Thyroid gland (tissue), 4 donors: ENCODE measurements around the gene TBC1D22B. TPM values are rescaled to one million over a fixed set of nuclear protein-coding genes. Genes with fewer than 3 reads are reported as not detected.
"Not testable (repeated sequence)": the region's sequence is repeated elsewhere in the genome, so short reads cannot be mapped to it uniquely, and the experiment has no call there.

ENCODE experiments used
- DNase-seq, 2 donors: peaks; one replicate each; pipeline ENCODE4 v3.0.0-alpha.2; 2019
- H3K27ac ChIP-seq, 3 donors: fragments of 200-600 bp; sonication (generic); 1 replicate in 2 of 3; 2 replicates in 1 of 3; pipeline ENCODE4 v1.5.1; 2016 to 2019; ENCODE audit warnings: mild to moderate bottlenecking in 1 of 3, moderate library complexity in 1 of 3
- H3K27me3 ChIP-seq: fragments of 200-600 bp; sonication (generic); one replicate; pipeline ENCODE4 v1.5.1; 2019
- H3K36me3 ChIP-seq, 2 donors: fragments of 200-600 bp; sonication (generic); one replicate each; pipeline ENCODE4 v1.5.1; 2016 to 2019
- H3K4me1 ChIP-seq, 2 donors: fragments of 200-600 bp; sonication (generic); one replicate each; pipeline ENCODE4 v1.5.1; 2017 to 2019
- H3K4me3 ChIP-seq, 3 donors: fragments of 200-600 bp; sonication (generic); replicated peaks in 1 of 3; 1 replicate in 2 of 3; 2 replicates in 1 of 3; pipeline ENCODE4 v1.5.1; 2016; ENCODE audit warnings: mild to moderate bottlenecking in 1 of 3
- H3K9me3 ChIP-seq: fragments of 200-600 bp; sonication (generic); one replicate; pipeline ENCODE4 v1.5.1; 2017
- POLR2A ChIP-seq, 2 donors: fragments of 450-650 bp; IDR thresholded peaks; one replicate each; pipeline ENCODE4 v1.6.1; 2017; ENCODE audit warnings: antibody characterized with exemption in 2 of 2, mild to moderate bottlenecking in 2 of 2, moderate library complexity in 1 of 2
- WGBS, 2 donors: methylation state at CpG; one replicate each; pipeline ENCODE4 v1.1.5; 2017; 5-methylcytosine and 5-hydroxymethylcytosine counted together
- intact Hi-C: fragments of 100-400 bp; cut with DNase I; formaldehyde crosslinking; loops from one replicate; pipeline ENCODE4 v1.15.1; 2023
- total RNA-seq, 4 donors: library from RNA; depleted of rRNA; stranded (reverse); fragments of >200 nt; gene quantifications; one replicate each; pipeline ENCODE4 v1.2.3, GENCODE V29; 2016
- TF ChIP-seq, protein P1 (sequence below), 6 experiments: fragments of 200-600 bp in 3 of 6; fragments of 450-650 bp in 3 of 6; sonication (generic) in 3 of 6; IDR thresholded peaks; one replicate each; pipeline ENCODE4 v1.5.1; 2016 to 2019; ENCODE audit warnings: antibody characterized with exemption in 6 of 6, mild to moderate bottlenecking in 2 of 6, inconsistent platforms in 1 of 6, moderate library complexity in 1 of 6

TBC1D22B gene
- total RNA-seq, 4 donors from 2014 or later = 11.5 to 15.7 (median 14.2) TPM

DNA sequence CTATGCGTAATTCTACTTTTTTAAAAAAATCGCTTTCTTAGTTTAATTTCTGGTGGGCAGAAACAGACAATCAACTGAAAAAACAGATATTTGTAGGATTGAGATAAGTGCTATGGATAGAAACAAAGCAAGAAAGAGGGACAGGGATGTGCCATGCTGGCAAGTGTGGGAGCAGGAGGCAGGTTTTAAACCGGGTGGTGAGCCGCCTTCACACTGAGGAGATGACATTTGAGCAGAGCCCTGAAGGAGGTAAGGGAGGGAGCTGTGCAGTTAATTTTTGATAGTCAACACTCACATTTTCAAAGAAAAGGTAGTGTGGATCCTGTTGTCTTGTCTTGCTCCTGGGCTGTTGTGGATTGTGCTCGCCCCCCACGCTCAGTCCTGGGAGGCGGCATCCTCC, 47.2 kb downstream of the TBC1D22B start:
- DNase-seq = no peak
- Histone ChIP-seq H3K4me3 (no peak overlapping the region), H3K36me3 (peaks cover 3 to 4% of the 10 kb centered on the region in 2 donors), H3K9me3 (no peaks in the 10 kb centered on the region), H3K27me3 (no peaks in the 10 kb centered on the region), H3K4me1 (peaks cover 8 to 11% of the 10 kb centered on the region in 2 donors), H3K27ac (no peak overlapping the region)
- WGBS, 2 donors = 95 to 99% methylated on average over 7 of the region's 7 CpGs
- intact Hi-C loops = no loop called here
- TF ChIP-seq POLR2A (IDR thresholded peaks at IDR 0.05) = no peak
- TF ChIP-seq, protein P1, sequence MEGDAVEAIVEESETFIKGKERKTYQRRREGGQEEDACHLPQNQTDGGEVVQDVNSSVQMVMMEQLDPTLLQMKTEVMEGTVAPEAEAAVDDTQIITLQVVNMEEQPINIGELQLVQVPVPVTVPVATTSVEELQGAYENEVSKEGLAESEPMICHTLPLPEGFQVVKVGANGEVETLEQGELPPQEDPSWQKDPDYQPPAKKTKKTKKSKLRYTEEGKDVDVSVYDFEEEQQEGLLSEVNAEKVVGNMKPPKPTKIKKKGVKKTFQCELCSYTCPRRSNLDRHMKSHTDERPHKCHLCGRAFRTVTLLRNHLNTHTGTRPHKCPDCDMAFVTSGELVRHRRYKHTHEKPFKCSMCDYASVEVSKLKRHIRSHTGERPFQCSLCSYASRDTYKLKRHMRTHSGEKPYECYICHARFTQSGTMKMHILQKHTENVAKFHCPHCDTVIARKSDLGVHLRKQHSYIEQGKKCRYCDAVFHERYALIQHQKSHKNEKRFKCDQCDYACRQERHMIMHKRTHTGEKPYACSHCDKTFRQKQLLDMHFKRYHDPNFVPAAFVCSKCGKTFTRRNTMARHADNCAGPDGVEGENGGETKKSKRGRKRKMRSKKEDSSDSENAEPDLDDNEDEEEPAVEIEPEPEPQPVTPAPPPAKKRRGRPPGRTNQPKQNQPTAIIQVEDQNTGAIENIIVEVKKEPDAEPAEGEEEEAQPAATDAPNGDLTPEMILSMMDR (IDR thresholded peaks at IDR 0.05) = no peak

DNA sequence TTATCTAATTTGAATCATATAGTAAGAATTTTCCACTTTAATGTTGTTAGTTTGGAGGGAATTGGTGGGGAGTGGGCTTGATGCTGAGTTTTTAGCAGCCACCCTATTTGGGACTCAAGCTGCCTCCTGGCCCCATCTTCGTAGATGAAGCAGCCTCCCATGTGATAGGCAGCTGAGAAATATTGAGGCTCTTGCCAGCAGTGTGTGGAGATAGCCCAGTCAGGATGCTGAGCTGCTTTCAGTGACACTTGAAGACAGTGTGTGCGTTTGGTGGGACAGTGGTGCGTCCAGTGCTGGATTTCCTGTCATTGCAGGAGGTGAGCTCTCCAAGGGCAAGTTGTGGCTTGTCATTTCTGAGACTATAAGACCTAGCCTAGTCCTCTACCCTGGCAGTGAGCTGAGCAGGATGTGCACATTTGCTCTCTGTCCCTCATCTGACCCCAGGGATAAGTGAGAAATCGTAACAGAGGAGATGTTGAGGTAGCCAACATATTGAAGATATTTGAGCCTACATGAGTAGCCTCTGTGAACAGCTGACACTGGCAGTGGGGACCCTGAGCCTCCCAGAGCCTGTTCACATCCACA, 48.4 kb downstream of the TBC1D22B start:
- no peaks in the 10 kb centered on the region for H3K27me3 ChIP-seq
- no peak overlapping the region for H3K4me3 ChIP-seq
- DNase-seq = no peak
- H3K36me3 ChIP-seq = peaks cover 3 to 4% of the 10 kb centered on the region in 2 donors
- WGBS, 2 donors = 94% methylated on average over 4 of the region's 4 CpGs
- H3K4me1 ChIP-seq = peaks cover 8 to 11% of the 10 kb centered on the region in 2 donors
- intact Hi-C loops = no loop called here
- TF ChIP-seq, protein P1 (IDR thresholded peaks at IDR 0.05) = no peak
- no peak for TF ChIP-seq POLR2A (IDR thresholded peaks at IDR 0.05)
- H3K9me3 ChIP-seq = no peaks in the 10 kb centered on the region
- no peak overlapping the region for H3K27ac ChIP-seq

DNA sequence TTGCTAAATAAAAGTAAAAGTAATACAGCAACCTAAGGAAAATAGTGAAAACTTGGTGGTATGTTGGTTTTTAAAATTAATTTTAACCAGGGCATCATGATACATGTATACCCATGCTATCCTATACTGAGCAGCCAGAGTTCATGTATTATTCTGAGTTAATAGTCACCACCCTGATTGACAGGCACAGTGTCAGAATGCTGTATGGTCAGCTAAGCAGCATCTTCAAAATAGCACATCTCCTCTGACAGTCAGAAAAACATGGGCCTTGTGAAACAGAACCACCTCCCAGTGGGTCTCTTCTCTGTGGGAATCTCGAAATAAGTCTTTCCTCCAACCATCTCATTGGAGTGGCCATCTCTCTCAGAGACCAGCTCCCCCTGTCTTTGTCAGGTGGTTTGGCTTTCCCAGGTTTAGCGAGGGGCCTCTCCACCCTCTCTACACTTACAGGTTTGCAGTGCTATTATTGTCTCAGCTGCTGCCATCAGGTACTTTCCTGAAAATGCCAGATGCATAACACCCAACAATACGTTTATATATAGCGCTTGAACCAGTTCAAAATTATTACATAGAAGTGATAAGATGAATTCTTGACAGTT, 49.2 kb downstream of the TBC1D22B start:
- Histone ChIP-seq H3K27ac (no peak overlapping the region), H3K36me3 (peaks cover 3 to 4% of the 10 kb centered on the region in 2 donors), H3K27me3 (no peaks in the 10 kb centered on the region), H3K4me3 (no peak overlapping the region), H3K4me1 (peaks cover 8 to 11% of the 10 kb centered on the region in 2 donors), H3K9me3 (no peaks in the 10 kb centered on the region)
- DNase-seq = no peak
- intact Hi-C loops = no loop called here
- 96 to 97% methylated on average over 4 of the region's 4 CpGs for WGBS, 2 donors
- TF ChIP-seq, protein P1 (IDR thresholded peaks at IDR 0.05) = no peak
- no peak for TF ChIP-seq POLR2A (IDR thresholded peaks at IDR 0.05)

DNA sequence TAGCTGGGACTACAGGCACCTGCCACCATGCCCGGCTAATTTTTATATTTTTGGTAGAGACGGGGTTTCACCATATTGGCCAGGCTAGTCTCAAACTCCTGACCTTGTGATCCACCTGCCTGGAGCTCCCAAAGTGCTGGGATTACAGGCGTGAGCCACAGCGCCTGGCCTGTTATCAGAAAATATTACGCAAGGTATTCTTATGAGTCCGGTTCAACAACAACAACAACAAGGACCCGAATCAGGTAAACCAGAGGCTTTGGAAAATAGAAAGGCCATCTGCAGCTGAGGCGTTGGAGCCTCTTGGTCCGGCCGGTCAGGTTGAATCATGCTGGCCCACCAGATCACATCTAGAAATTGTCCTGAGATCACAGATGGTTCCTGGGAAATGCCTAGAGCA, 49.9 kb downstream of the TBC1D22B start:
- H3K9me3 ChIP-seq, H3K4me3 ChIP-seq, H3K27ac ChIP-seq, DNase-seq, H3K27me3 ChIP-seq, intact Hi-C loops, H3K36me3 ChIP-seq: not testable (repeated sequence)
- WGBS, 2 donors = 90 to 96% methylated on average over 10 of the region's 10 CpGs
- H3K4me1 ChIP-seq = peaks cover 8 to 11% of the 10 kb centered on the region in 2 donors

DNA sequence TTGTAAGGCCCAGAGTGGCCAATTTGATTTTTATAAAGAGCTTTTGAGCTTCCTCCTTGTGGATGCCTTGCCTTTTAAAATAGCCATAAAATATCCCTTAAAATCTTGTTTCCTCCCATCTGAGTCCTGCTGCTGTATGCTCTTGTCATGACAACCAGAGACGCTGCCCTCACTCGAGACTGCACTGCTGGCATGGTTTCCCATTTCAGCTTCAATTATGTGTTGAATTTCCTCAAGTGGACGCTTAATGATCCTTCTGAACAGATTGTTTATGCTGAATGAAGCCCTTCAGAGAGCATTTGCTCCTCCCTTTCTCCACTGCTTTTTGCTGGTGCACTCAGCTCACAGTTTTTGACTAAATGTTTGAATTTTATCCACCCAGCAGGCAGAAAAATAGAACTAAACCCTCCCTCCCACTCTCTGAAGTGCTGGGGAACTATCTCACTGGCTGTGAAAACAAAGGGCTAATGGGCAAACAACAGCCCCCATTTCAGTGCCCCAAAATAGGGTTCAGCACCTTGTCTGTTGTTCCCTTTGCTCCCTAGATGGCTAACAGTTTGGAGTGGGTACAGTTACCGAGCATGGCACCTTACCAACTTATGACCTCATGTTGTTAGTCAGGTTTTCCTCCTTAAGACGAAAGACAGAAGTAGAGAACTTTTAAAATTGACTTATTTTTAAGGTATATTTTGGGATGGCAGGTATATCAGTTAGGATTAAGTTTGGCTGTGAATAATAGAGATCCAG, 50.7 kb downstream of the TBC1D22B start:
- TF ChIP-seq POLR2A (IDR thresholded peaks at IDR 0.05) = no peak
- TF ChIP-seq, protein P1 (IDR thresholded peaks at IDR 0.05) = no peak
- peak overlapping the region in 1 of 3 donors; percentile 39 for H3K27ac ChIP-seq
- 27 to 28% methylated on average over 5 of the region's 5 CpGs for WGBS, 2 donors

More for the DNA sequence above, 50.7 kb downstream of the TBC1D22B start:
- intact Hi-C loops = no loop called here
- Histone ChIP-seq H3K4me1 (peaks cover 8 to 11% of the 10 kb centered on the region in 2 donors), H3K9me3 (no peaks in the 10 kb centered on the region), H3K36me3 (peaks cover 5% of the 10 kb centered on the region in 2 donors), H3K4me3 (no peak overlapping the region), H3K27me3 (no peaks in the 10 kb centered on the region)
- peak; percentile 64 to 68 for DNase-seq
